SK-N-SH (cell line): Measurements from ENCODE around the gene PTPN14.

Experiments used
- CHD2 ChIP-seq: fragments of 150-350 bp; IDR thresholded peaks from 2 replicates; pipeline ENCODE4 v1.6.1; 2018; ENCODE audit warnings: low read length; ENCODE audit not compliant: partially characterized antibody
- CTCF ChIP-seq: fragments of 200-600 bp; sonication (generic); IDR thresholded peaks from 2 replicates; pipeline ENCODE4 v1.6.1; 2017; ENCODE audit warnings: antibody characterized with exemption, mild to moderate bottlenecking, moderate library complexity
- FOXJ3 ChIP-seq: sonication (generic); formaldehyde crosslinking; IDR thresholded peaks from 2 replicates; pipeline ENCODE4 v1.5.1; 2020; ENCODE audit warnings: mild to moderate bottlenecking, missing genetic modification reagents
- JUND ChIP-seq: IDR thresholded peaks from 2 replicates; pipeline ENCODE4 v1.4.0; 2012
- MAX ChIP-seq: IDR thresholded peaks from 2 replicates; pipeline ENCODE4 v1.4.0; 2012; ENCODE audit warnings: low read depth
- RAD21 ChIP-seq: IDR thresholded peaks from 2 replicates; pipeline ENCODE4 v1.6.1; 2012; ENCODE audit warnings: mild to moderate bottlenecking, low read length
- REST ChIP-seq: IDR thresholded peaks from 2 replicates; pipeline ENCODE4 v1.6.1; 2012; ENCODE audit warnings: mild to moderate bottlenecking, low read depth, low read length, moderate library complexity
- SIN3A ChIP-seq: IDR thresholded peaks from 2 replicates; pipeline ENCODE4 v1.6.1; 2012; ENCODE audit warnings: low read depth, mild to moderate bottlenecking, low read length, moderate library complexity, borderline replicate concordance
- SMC3 ChIP-seq: IDR thresholded peaks from 2 replicates; pipeline ENCODE4 v1.6.1; 2012; ENCODE audit warnings: low read depth, low read length, improper control_type of control experiment

GRCh38 chr1:214473862-214474261, 77.5 kb downstream of the PTPN14 start:
- TF ChIP-seq SIN3A = no peak
- no peak for TF ChIP-seq REST
- TF ChIP-seq JUND = no peak
- TF ChIP-seq CTCF = no peak
- TF ChIP-seq CHD2 = no peak
- TF ChIP-seq FOXJ3 = no peak
- TF ChIP-seq MAX = no peak
- TF ChIP-seq RAD21 = no peak
- TF ChIP-seq SMC3 = no peak
